BE2C (cell line): Measurements from ENCODE around the gene UBR3.
"Not testable (repeated sequence)": the region's sequence is repeated elsewhere in the genome, so short reads cannot be mapped to it uniquely, and the experiment has no call there.

ENCODE experiments used
- DNase-seq: peaks from one replicate; pipeline ENCODE4 v3.0.0-alpha.2; 2020
- H3K27me3 ChIP-seq: fragments of 250-450 bp; sonication (Bioruptor Pico); 2 replicates; pipeline ENCODE4 v1.5.1; 2020; ENCODE audit warnings: mild to moderate bottlenecking
- H3K36me3 ChIP-seq: fragments of 250-450 bp; sonication (Bioruptor Pico); 2 replicates; pipeline ENCODE4 v1.5.1; 2020; ENCODE audit warnings: mild to moderate bottlenecking
- H3K4me1 ChIP-seq: fragments of 250-450 bp; sonication (Bioruptor Pico); 2 replicates; pipeline ENCODE4 v1.5.1; 2020
- H3K4me3 ChIP-seq: 2 replicates; pipeline ENCODE4 v1.5.1; 2011; ENCODE audit warnings: low read depth, low read length
- H3K9me3 ChIP-seq: fragments of 250-450 bp; sonication (Bioruptor Pico); 2 replicates; pipeline ENCODE4 v1.5.1; 2020
- CTCF ChIP-seq: IDR thresholded peaks from 2 replicates; pipeline ENCODE4 v1.5.1; 2012; ENCODE audit warnings: mild to moderate bottlenecking, low read depth, low read length

Gene UBR3

GRCh38 chr2:169887120-169887519 is 59.9 kb downstream of the UBR3 start:
- TF ChIP-seq CTCF = no peak
- no peak overlapping the region for H3K4me3 ChIP-seq
- DNase-seq = no peak
- H3K36me3 ChIP-seq = no peaks in the 10 kb centered on the region
- H3K4me1 ChIP-seq = no peaks in the 10 kb centered on the region
- H3K27me3 ChIP-seq = no peaks in the 10 kb centered on the region
- no peaks in the 10 kb centered on the region for H3K9me3 ChIP-seq

GRCh38 chr2:169891593-169892298 is 64.5 kb downstream of the UBR3 start:
- Histone ChIP-seq H3K27me3 (no peaks in the 10 kb centered on the region), H3K4me1 (no peaks in the 10 kb centered on the region), H3K4me3 (no peak overlapping the region), H3K9me3 (no peaks in the 10 kb centered on the region), H3K36me3 (no peaks in the 10 kb centered on the region)
- TF ChIP-seq CTCF = no peak
- DNase-seq = no peak

GRCh38 chr2:169892951-169893350 is 65.7 kb downstream of the UBR3 start:
- Histone ChIP-seq H3K9me3 (no peaks in the 10 kb centered on the region), H3K27me3 (no peaks in the 10 kb centered on the region), H3K36me3 (no peaks in the 10 kb centered on the region), H3K4me1 (no peaks in the 10 kb centered on the region), H3K4me3 (no peak overlapping the region)
- no peak for DNase-seq
- TF ChIP-seq CTCF = no peak

- Histone ChIP-seq H3K27me3 (no peaks in the 10 kb centered on the region), H3K9me3 (no peaks in the 10 kb centered on the region), H3K4me1 (no peaks in the 10 kb centered on the region), H3K4me3 (no peak overlapping the region), H3K36me3 (no peaks in the 10 kb centered on the region)
- no peak for TF ChIP-seq CTCF
- no peak for DNase-seq
Measured at GRCh38 chr2:169895294-169895985, 68.2 kb downstream of the UBR3 start.

- H3K9me3 ChIP-seq = no peaks in the 10 kb centered on the region
- no peak for TF ChIP-seq CTCF
- DNase-seq = no peak
- no peaks in the 10 kb centered on the region for H3K27me3 ChIP-seq
- H3K36me3 ChIP-seq = no peaks in the 10 kb centered on the region
- no peak overlapping the region for H3K4me3 ChIP-seq
- no peaks in the 10 kb centered on the region for H3K4me1 ChIP-seq
Measured at GRCh38 chr2:169897834-169898233, 70.6 kb downstream of the UBR3 start.

- not testable (repeated sequence) for H3K27me3 ChIP-seq
Measured at GRCh38 chr2:169900103-169900502, 72.8 kb downstream of the UBR3 start.

More at GRCh38 chr2:169900103-169900502, 72.8 kb downstream of the UBR3 start:
- DNase-seq, H3K4me1 ChIP-seq, H3K9me3 ChIP-seq, H3K4me3 ChIP-seq, H3K36me3 ChIP-seq: not testable (repeated sequence)
